GM12801 (cell line): ENCODE results near the gene CNOT6.

Source experiments
- TF ChIP-seq, protein P1 (sequence below): IDR thresholded peaks from one replicate; pipeline ENCODE4 v1.5.1; 2011; ENCODE audit warnings: control low read depth; ENCODE audit not compliant: insufficient read length; ENCODE audit errors: extremely low read depth

The CNOT6 gene

GRCh38 chr5:180594311-180595045 is 100.3 kb downstream of the CNOT6 start:
- TF ChIP-seq, protein P1, sequence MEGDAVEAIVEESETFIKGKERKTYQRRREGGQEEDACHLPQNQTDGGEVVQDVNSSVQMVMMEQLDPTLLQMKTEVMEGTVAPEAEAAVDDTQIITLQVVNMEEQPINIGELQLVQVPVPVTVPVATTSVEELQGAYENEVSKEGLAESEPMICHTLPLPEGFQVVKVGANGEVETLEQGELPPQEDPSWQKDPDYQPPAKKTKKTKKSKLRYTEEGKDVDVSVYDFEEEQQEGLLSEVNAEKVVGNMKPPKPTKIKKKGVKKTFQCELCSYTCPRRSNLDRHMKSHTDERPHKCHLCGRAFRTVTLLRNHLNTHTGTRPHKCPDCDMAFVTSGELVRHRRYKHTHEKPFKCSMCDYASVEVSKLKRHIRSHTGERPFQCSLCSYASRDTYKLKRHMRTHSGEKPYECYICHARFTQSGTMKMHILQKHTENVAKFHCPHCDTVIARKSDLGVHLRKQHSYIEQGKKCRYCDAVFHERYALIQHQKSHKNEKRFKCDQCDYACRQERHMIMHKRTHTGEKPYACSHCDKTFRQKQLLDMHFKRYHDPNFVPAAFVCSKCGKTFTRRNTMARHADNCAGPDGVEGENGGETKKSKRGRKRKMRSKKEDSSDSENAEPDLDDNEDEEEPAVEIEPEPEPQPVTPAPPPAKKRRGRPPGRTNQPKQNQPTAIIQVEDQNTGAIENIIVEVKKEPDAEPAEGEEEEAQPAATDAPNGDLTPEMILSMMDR, result no peak

DNA sequence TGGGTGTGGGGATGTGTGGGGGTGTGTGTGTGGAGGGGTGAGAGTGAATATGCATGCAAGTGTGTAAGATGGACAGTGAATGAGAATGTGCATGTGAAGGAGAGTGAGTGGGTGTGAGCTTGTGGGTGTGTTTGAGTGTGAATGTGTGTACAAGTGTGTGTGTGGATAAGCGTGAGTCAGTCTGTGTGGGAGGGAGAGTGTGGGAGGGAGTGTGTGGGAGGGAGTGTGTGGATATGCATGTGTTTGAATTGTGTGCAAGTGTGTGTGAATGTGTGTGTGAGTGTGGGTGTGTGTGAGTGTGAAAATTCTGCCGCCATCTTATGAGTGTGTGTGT is 100.8 kb downstream of the CNOT6 start:
- TF ChIP-seq, protein P1, result no peak

- TF ChIP-seq, protein P1, result no peak
These were observed 101.4 kb downstream of the CNOT6 start for GRCh38 chr5:180595381-180596114.

- TF ChIP-seq, protein P1, result no peak
These were observed 102.0 kb downstream of the CNOT6 start for GRCh38 chr5:180596115-180596667.

GRCh38 chr5:180596668-180597231 is 102.6 kb downstream of the CNOT6 start:
- TF ChIP-seq, protein P1, result no peak

GRCh38 chr5:180598316-180598701 is 104.1 kb downstream of the CNOT6 start:
- TF ChIP-seq, protein P1, result no peak
